HT-29 (cell line): ENCODE results near the gene CNTN4. TPM values are rescaled to one million over a fixed set of nuclear protein-coding genes. Genes with fewer than 3 reads are reported as not detected.

ENCODE experiments used
- DNase-seq: peaks from one replicate; pipeline ENCODE4 v3.0.0-alpha.2; 2015; ENCODE audit warnings: low spot score
- total RNA-seq: library from RNA; depleted of rRNA; stranded (reverse); fragments of >200 nt; shearing (Covaris generic); gene quantifications from 2 replicates; pipeline ENCODE4 v1.2.3, GENCODE V29; 2014

The CNTN4 gene
- total RNA-seq, 1 experiment from 2014 or later: not detected

DNA sequence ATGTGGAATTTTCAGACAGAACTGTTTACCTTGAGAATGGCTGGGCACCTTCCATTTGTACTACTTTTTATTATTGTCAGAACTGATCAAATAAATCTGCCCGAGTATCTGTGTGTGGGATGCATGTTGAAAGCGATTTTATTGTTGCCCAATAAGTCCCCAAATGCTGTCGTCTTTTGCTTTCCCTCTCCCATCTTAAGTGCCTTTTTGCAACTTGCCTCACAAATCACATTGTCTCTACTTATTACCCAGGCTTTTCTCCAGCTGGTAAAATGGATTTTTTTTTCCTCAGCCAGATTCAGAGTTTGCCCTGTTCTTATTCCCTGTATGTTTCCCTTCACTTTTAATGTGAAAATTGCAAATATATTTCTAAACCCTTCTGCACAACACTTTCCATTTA is 163.1 kb downstream of the CNTN4 start:
- DNase-seq: no peak

- no peak for DNase-seq
Observed at GRCh38 chr3:2262204-2262603, 163.5 kb downstream of the CNTN4 start.

DNA sequence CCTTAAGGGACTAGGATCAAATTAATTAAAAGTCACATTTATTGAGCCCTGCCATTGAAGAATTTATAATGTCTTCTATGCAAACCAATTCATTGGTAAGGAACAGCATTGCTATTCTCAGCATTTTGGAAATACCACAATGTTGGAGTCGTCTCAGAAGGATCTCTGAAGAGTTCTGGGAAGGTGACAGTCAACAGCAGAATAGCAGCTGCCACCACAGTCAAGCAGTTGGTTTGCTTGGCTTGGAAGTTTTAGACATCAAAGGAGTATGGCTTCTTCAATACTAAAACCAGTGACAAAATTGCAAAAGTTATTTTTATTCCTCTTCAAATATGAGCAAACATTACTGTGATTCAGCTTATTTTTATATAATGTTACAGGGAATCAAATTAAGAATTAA is 167.9 kb downstream of the CNTN4 start:
- no peak for DNase-seq

GRCh38 chr3:2268779-2269178 is 170.1 kb downstream of the CNTN4 start:
- DNase-seq: no peak

DNA sequence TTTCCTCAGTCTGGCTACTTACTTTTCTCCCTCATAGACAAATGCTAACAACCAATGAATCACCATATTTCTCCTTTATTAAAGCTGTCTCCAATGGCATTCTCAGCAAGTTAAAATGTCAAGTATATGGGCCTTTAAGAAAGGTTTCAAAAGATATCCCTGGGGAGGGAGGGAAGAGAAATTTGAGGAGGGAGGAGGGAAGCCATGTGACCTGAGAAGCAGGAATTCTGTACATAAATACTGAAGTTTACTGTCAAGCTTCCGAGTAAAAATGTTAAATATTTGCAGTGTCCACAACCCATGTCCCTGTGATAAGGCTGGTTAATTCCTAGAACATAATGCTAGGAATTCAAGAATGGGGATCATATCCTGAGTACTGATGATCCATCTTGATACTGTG is 175.9 kb downstream of the CNTN4 start:
- no peak for DNase-seq

DNA sequence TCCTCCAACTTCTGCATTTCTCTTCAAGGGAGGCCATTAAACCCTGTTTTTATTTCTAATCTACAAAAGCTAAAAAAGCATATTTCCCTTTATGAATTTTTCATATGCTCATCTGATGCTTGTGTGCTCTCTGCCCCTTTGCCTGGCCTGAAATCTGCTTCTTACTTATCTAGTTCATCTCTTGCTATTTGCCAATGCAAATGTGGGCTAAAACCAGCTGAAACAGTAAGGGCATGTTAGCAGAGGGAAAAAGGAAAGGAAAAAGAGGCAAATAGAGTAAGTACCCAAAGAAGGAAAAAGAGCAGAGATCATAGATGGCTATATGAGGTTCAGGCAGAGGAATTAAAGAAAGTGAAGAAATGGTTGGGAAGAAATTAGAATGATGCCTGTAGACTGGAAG is 185.2 kb downstream of the CNTN4 start:
- DNase-seq: no peak

- no peak for DNase-seq
Observed at GRCh38 chr3:2300938-2301337, 202.3 kb downstream of the CNTN4 start.

- DNase-seq: no peak
Observed at GRCh38 chr3:2301361-2301760, 202.7 kb downstream of the CNTN4 start.

DNA sequence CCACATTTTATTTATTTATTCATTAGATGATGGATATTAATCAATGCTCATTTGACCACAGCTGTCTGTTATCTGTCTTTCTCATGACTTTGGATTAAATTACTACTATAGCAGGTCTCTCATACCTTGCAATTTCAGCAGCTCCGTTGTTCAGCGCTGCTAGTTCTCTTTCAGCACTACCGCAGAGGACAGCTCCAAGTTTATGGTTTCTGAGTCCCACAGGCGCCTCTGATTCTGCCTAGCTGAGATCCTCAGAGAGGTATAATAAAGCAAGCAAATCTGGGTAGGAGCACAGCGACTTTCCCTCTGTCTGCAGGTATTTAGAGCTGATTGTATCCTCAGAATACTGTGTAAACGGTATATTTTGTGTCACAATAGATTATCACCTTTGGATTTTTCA is 204.9 kb downstream of the CNTN4 start:
- DNase-seq: peak; percentile 21

GRCh38 chr3:2311022-2311421 is 212.4 kb downstream of the CNTN4 start:
- DNase-seq: no peak

DNA sequence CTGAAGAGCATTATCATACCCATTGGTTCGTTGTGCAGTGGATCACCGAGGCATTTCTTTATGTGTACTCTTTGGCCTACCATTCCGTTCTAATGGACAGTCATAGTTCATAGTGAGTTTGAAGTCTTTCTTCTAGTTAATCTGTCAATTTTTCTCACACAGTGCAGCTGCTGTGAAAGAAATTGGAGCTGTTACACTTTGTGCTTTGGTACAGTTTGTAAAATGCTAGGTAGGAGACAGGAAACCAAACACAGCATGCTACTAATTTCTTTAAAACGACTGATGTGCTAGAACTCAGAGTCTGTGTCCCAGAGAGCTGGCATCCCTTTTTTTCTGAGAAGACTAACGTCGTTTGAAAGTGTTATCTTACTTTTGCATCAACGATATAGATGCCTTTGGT is 218.9 kb downstream of the CNTN4 start:
- DNase-seq: no peak

- no peak for DNase-seq
Observed at GRCh38 chr3:2334921-2335320, 236.3 kb downstream of the CNTN4 start.

GRCh38 chr3:2343031-2343682 is 244.5 kb downstream of the CNTN4 start:
- DNase-seq: no peak

- DNase-seq: no peak
Observed at GRCh38 chr3:2352134-2352762, 253.6 kb downstream of the CNTN4 start.

DNA sequence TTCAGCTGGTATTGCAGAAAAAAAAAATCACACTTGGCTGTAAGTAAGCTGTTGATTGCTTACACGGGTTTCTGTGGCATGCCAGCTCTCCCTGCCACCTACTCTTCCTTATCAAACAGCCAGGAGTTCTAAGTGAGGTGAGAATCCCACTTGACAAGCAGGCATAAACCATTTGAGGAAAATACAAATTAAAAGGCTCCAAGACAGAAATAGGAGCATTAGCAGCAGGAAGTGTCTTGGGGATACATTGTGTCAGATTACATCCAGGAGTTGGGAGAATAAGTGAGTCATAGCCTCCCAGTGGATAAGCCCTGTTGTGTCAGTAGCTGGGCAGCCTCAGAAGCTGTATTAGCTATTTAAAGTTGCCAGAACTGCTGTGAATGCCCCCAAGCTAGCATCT is 256.0 kb downstream of the CNTN4 start:
- no peak for DNase-seq

- DNase-seq: no peak
Observed at GRCh38 chr3:2356298-2356950, 257.8 kb downstream of the CNTN4 start.

GRCh38 chr3:2360815-2361214 is 262.1 kb downstream of the CNTN4 start:
- DNase-seq: no peak

DNA sequence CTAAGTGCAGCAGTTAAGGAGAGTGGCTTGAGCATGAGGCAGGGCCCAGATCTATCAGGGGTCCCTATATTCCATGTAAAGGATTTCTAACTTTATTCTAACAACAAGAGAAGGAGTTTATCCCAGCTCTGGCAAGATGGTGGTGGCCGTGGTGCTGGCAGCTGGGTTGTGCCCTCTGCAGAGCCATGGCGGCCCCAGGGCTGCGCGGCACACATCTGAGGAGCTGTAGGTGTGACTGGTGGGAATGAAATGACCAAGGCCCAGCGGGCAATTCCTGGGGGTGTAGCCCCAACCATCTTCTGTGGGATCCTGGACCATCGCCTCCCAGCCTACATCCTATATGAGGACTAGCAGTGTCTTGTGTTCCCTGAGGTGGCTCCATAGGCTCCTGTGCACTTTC is 263.5 kb downstream of the CNTN4 start:
- DNase-seq: no peak

GRCh38 chr3:2363854-2364253 is 265.2 kb downstream of the CNTN4 start:
- DNase-seq: no peak

- DNase-seq: no peak
Observed at GRCh38 chr3:2370317-2370716, 271.7 kb downstream of the CNTN4 start.

DNA sequence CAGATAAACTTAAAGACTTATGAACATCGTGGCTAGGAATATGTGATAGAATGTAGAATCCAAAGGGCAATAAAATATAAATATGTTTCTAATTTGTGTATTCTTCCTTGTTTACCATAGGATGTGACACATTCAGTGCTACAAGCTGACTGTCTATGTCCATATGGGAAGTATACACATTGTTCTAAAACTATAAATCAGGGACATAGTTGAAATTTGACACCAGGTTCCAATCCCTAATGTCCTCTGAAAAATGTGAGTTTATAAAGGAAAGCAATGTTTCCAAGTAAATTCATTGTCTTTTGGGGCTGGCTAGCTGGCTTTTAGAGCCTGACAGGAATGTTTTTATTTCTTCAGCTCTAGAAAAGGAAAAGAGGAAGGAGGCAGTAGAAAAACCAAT is 273.6 kb downstream of the CNTN4 start:
- DNase-seq: no peak

DNA sequence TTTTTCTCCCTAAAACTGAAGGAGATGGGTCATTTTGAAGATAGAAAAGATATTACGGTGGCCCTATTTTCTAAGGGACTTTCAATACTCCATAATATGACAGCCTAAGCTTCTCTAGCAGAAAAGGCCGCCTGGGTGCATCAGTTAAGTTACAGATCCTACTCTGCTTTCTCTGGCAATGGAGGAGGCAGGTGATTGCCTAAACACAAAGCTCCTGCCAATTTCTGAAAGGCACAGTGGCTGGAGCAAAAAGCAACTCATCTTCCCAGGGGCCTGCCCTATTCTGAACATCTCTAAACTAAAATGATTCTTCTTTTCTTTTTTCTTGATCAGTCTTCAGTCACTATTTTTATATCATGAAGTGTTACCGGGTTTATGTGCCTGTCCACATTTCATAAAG is 276.7 kb downstream of the CNTN4 start:
- DNase-seq: no peak

DNA sequence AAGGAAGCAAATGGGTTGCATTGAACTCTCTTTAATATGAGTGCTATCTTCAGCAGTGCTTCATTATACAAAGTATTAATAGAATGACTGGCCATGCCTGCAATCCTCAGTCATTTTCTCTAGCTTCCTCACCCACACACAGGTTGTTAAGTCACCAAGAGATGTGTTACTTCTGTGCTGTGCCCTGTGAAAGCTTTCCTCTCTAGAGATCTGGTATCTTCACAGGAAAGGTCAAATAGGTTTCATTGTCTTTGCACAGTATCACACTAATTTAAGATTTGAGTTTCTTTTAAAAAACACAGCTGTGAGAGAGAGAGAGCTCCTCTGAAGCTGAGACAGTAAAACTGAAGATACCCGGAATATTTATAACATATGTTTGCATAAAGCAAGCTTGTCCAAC is 278.6 kb downstream of the CNTN4 start:
- DNase-seq: no peak
